A549 (cell line): ENCODE data around the gene TMCC2.

Experiments used
- CEBPB ChIP-seq, 2 experiments: fragments of >200 bp in 1 of 2; sonication (Bioruptor Twin) in 1 of 2; formaldehyde crosslinking in 1 of 2; IDR thresholded peaks; 2 replicates each; pipeline ENCODE4 v1.6.1; 2012 to 2016
- CHD4 ChIP-seq: fragments of 200-600 bp; sonication (generic); IDR thresholded peaks from 2 replicates; pipeline ENCODE4 v1.6.1; 2016; ENCODE audit warnings: antibody characterized with exemption, mild to moderate bottlenecking, borderline replicate concordance
- EP300 ChIP-seq, 2 experiments: fragments of >200 bp; sonication (Bioruptor Twin); formaldehyde crosslinking; IDR thresholded peaks; 2 replicates in 1 of 2; 3 replicates in 1 of 2; pipeline ENCODE4 v1.6.1; 2016 to 2017
- JUN ChIP-seq, 2 experiments: fragments of >200 bp; sonication (Bioruptor Twin); formaldehyde crosslinking; IDR thresholded peaks; 2 replicates in 1 of 2; 3 replicates in 1 of 2; pipeline ENCODE4 v1.6.1; 2016 to 2017
- KDM1A ChIP-seq: fragments of 200-600 bp; sonication (generic); IDR thresholded peaks from 2 replicates; pipeline ENCODE4 v1.6.1; 2016; ENCODE audit warnings: low read depth, mild to moderate bottlenecking
- MAFK ChIP-seq: fragments of 450-650 bp; IDR thresholded peaks from 2 replicates; pipeline ENCODE4 v1.6.1; 2014; ENCODE audit not compliant: partially characterized antibody
- NR3C1 ChIP-seq: fragments of >200 bp; sonication (Bioruptor Twin); formaldehyde crosslinking; IDR thresholded peaks from 3 replicates; pipeline ENCODE4 v1.6.1; 2017
- POLR2A ChIP-seq: IDR thresholded peaks from 2 replicates; pipeline ENCODE4 v1.6.1; 2012; ENCODE audit warnings: mild to moderate bottlenecking, low read length
- ZSCAN20 ChIP-seq: fragments of 250-450 bp; sonication (Bioruptor Pico); IDR thresholded peaks from 2 replicates; pipeline ENCODE4 v1.8.0; 2022; ENCODE audit warnings: mild to moderate bottlenecking, moderate library complexity
- TF ChIP-seq, protein P1 (sequence below): fragments of >200 bp; sonication (Bioruptor Twin); formaldehyde crosslinking; IDR thresholded peaks from 3 replicates; pipeline ENCODE4 v1.5.1; 2016
- TF ChIP-seq, protein P2 (sequence below): fragments of 250-450 bp; sonication (Bioruptor Pico); IDR thresholded peaks from 2 replicates; pipeline ENCODE4 v1.5.0; 2021; ENCODE audit warnings: mild to moderate bottlenecking, moderate library complexity, borderline replicate concordance

DNA sequence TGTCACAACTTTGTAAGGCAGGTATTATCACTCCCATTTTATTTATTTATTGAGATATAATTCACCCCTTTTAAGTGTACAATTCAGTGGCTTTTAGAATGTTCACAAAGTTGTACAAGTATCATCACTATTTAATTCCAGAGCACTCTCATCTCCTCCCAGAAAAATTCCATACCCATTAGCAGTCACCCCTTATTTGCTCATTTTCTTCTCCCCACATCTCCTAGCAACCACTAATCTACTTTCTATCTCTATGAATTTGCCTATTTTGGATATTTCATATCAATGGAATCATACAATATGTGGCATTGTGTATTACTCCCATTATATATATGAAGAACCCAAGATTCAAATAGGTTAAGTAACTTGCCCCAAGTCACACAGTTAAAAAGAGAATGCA is 23.2 kb upstream of the TMCC2 start:
- TF ChIP-seq JUN (IDR thresholded peaks at IDR 0.05) (no peak), POLR2A (no peak), CHD4 (no peak), NR3C1 (no peak), ZSCAN20 (CRISPR knock-in tag) (no peak), MAFK (no peak), EP300 (IDR thresholded peaks at IDR 0.05) (no peak), CEBPB (IDR thresholded peaks at IDR 0.05) (no peak), KDM1A (no peak)
- TF ChIP-seq, protein P1, sequence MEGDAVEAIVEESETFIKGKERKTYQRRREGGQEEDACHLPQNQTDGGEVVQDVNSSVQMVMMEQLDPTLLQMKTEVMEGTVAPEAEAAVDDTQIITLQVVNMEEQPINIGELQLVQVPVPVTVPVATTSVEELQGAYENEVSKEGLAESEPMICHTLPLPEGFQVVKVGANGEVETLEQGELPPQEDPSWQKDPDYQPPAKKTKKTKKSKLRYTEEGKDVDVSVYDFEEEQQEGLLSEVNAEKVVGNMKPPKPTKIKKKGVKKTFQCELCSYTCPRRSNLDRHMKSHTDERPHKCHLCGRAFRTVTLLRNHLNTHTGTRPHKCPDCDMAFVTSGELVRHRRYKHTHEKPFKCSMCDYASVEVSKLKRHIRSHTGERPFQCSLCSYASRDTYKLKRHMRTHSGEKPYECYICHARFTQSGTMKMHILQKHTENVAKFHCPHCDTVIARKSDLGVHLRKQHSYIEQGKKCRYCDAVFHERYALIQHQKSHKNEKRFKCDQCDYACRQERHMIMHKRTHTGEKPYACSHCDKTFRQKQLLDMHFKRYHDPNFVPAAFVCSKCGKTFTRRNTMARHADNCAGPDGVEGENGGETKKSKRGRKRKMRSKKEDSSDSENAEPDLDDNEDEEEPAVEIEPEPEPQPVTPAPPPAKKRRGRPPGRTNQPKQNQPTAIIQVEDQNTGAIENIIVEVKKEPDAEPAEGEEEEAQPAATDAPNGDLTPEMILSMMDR: no peak
- TF ChIP-seq, protein P2, sequence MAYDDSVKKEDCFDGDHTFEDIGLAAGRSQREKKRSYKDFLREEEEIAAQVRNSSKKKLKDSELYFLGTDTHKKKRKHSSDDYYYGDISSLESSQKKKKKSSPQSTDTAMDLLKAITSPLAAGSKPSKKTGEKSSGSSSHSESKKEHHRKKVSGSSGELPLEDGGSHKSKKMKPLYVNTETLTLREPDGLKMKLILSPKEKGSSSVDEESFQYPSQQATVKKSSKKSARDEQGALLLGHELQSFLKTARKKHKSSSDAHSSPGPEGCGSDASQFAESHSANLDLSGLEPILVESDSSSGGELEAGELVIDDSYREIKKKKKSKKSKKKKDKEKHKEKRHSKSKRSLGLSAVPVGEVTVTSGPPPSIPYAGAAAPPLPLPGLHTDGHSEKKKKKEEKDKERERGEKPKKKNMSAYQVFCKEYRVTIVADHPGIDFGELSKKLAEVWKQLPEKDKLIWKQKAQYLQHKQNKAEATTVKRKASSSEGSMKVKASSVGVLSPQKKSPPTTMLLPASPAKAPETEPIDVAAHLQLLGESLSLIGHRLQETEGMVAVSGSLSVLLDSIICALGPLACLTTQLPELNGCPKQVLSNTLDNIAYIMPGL: no peak
